ENCODE measurements around the gene AP2A2.

AP2A2 gene

DNA sequence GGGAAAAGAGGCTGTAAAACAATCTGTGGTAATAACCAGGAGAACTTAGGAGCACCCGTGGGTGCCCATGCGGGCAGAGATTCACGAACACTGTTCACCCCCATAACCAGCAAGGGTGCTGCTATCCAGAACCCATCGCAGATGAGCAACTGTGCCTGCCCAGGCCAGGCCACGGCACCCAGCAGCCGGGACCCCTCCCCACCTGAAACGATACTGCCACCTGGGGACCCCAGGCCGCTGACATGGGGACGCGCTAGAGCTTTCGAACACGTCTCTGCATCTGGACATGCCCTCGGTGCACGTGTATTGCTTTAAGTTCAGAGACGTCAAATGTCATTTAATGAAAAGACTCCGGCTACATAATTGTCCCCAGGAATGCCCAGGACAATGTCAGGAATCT, 134.7 kb downstream of the AP2A2 start:
- DNase-seq (ENCODE audit: low spot score in 2 of 2): no peak
- H3K4me3 Mint-ChIP-seq: no peak overlapping the region

DNA sequence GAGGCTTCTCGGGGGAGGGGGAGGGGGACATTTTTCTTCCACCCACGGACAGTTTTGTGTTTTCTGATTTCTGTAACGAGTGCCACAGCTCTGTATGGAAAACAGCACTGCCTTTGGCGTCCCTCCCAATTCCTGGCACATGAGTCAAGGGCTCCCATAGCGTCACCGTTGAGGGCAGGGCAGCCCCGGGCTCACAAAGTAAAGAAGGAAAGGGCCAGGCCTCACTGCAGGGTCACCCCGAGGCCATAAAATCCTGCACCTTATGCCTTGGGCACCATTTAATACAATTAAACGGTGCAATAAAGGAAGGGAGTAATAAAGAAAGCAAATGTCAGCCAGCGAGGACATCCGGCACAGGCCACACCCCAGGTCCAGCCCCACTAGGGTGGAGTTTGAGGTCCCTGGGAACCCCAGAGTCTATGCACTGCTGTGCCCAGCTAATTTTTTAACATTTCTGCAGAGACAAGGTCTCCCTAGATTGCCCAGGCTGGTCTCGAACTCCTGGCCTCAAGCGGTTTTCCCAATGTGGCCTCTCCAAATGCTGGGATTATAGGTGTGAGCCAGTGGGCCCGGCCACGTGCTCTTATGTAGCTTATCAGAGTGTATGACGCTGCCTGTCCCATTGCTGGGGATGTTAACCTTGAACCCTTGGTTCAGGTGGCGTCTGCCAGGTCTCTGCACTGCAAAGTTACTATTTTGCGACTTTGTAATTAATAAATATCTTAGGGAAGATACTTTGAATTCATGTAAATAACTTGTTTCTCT, 135.4 kb downstream of the AP2A2 start:
- Mint-ChIP-seq H3K36me3 (ENCODE audit: insufficient read depth) (no peaks in the 10 kb centered on the region), H3K27me3 (peaks cover 74% of the 10 kb centered on the region), H3K4me3 (no peak overlapping the region), H3K9me3 (peaks cover 5% of the 10 kb centered on the region), H3K4me1 (no peaks in the 10 kb centered on the region), H3K27ac (ENCODE audit: low read depth) (no peak overlapping the region)
- DNase-seq (ENCODE audit: low spot score in 2 of 2) (no peak), ATAC-seq (replicated peaks; ENCODE audit: extremely low read depth, poor library complexity, severe bottlenecking) (no peak)

More for the DNA sequence above, 134.7 kb downstream of the AP2A2 start:
- peaks cover 74% of the 10 kb centered on the region for H3K27me3 Mint-ChIP-seq
- peaks cover 5% of the 10 kb centered on the region for H3K9me3 Mint-ChIP-seq
- H3K4me1 Mint-ChIP-seq: no peaks in the 10 kb centered on the region
- H3K27ac Mint-ChIP-seq (ENCODE audit: low read depth): no peak overlapping the region
- no peaks in the 10 kb centered on the region for H3K36me3 Mint-ChIP-seq (ENCODE audit: insufficient read depth)
- no peak for ATAC-seq (replicated peaks; ENCODE audit: extremely low read depth, poor library complexity, severe bottlenecking)
